Testis (tissue), 2 donors: Measurements from ENCODE around the gene PGAM1.

Experiments used
- POLR2A ChIP-seq: fragments of 450-650 bp; IDR thresholded peaks from one replicate; pipeline ENCODE4 v1.6.1; 2017; ENCODE audit warnings: antibody characterized with exemption, mild to moderate bottlenecking, moderate library complexity
- TF ChIP-seq, protein P1 (sequence below), 3 experiments: fragments of 450-650 bp in 2 of 3; fragments of 200-600 bp in 1 of 3; sonication (generic) in 1 of 3; IDR thresholded peaks; one replicate each; pipeline ENCODE4 v1.5.1; 2016 to 2019; ENCODE audit warnings: antibody characterized with exemption in 3 of 3, mild to moderate bottlenecking in 2 of 3, moderate library complexity in 1 of 3

DNA sequence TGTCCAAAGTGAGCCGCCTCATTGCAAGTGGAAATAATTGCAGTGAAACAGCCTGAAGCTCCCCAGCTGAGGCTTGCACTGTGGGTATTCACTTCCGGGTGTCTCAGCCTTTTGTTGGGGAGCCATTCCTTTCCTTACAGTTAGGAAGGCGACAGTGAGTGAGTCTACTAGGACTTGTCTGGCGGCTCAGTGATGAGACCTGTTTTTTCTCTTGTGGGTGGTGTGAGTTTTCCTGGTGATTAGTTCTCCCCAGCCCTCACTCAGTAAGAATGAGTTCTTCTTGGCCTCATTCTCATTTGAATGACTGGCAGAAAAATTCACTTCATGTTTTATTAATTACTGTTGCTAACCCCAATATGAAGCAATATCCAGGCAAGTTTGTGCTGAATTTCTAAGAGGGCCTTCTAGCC, 2.6 kb downstream of the PGAM1 start:
- no peak for TF ChIP-seq POLR2A
- TF ChIP-seq, protein P1, sequence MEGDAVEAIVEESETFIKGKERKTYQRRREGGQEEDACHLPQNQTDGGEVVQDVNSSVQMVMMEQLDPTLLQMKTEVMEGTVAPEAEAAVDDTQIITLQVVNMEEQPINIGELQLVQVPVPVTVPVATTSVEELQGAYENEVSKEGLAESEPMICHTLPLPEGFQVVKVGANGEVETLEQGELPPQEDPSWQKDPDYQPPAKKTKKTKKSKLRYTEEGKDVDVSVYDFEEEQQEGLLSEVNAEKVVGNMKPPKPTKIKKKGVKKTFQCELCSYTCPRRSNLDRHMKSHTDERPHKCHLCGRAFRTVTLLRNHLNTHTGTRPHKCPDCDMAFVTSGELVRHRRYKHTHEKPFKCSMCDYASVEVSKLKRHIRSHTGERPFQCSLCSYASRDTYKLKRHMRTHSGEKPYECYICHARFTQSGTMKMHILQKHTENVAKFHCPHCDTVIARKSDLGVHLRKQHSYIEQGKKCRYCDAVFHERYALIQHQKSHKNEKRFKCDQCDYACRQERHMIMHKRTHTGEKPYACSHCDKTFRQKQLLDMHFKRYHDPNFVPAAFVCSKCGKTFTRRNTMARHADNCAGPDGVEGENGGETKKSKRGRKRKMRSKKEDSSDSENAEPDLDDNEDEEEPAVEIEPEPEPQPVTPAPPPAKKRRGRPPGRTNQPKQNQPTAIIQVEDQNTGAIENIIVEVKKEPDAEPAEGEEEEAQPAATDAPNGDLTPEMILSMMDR (IDR thresholded peaks at IDR 0.05), result no peak
